ENCODE data around the gene NTM. TPM values are rescaled to one million over a fixed set of nuclear protein-coding genes. Genes with fewer than 3 reads are reported as not detected.

The NTM gene
- total RNA-seq, 1 experiment from 2014 or later: 8.6 TPM

DNA sequence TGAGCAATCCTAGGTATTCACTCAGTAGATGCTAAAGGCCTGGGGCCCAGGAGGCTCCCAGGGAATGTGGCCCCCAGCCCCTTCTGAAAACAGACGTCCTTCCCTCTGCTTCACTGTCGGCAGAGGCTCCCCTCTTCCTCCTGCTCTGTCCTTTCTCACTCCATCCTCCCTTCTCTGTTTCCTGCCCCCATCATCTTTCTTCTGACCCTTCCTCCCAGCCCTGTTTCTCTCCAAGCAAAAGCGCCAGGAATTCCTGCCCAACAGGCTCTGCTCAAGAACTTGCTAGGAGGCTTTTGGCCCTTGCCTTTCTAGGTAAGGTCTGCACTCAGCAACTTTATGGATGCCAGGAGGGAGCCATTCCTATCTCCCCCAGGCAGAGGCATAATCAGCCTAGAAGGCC is 300.5 kb downstream of the NTM start:
- Histone ChIP-seq H3K4me3 (ENCODE audit: low read depth, low read length, poor library complexity, severe bottlenecking) (no peak overlapping the region), H3K36me3 (ENCODE audit: insufficient read depth, low read length, poor library complexity, severe bottlenecking) (no peaks in the 10 kb centered on the region), H3K4me1 (ENCODE audit: insufficient read depth, low read length, poor library complexity, severe bottlenecking) (no peaks in the 10 kb centered on the region), H3K27me3 (replicated peaks; ENCODE audit: insufficient read depth, low read depth, low read length, poor library complexity) (peaks cover 10% of the 10 kb centered on the region), H3K9me3 (ENCODE audit: low read depth, low read length, poor library complexity, severe bottlenecking) (no peaks in the 10 kb centered on the region), H3K27ac (ENCODE audit: low read depth, low read length, poor library complexity, severe bottlenecking) (no peak overlapping the region)
- TF ChIP-seq, protein P1, sequence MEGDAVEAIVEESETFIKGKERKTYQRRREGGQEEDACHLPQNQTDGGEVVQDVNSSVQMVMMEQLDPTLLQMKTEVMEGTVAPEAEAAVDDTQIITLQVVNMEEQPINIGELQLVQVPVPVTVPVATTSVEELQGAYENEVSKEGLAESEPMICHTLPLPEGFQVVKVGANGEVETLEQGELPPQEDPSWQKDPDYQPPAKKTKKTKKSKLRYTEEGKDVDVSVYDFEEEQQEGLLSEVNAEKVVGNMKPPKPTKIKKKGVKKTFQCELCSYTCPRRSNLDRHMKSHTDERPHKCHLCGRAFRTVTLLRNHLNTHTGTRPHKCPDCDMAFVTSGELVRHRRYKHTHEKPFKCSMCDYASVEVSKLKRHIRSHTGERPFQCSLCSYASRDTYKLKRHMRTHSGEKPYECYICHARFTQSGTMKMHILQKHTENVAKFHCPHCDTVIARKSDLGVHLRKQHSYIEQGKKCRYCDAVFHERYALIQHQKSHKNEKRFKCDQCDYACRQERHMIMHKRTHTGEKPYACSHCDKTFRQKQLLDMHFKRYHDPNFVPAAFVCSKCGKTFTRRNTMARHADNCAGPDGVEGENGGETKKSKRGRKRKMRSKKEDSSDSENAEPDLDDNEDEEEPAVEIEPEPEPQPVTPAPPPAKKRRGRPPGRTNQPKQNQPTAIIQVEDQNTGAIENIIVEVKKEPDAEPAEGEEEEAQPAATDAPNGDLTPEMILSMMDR (conservative IDR thresholded peaks at IDR 0.05; ENCODE audit: low read depth, low read length): no peak
- no peak for TF ChIP-seq EZH2 (IDR thresholded peaks at IDR 0.05; ENCODE audit: borderline replicate concordance, low read depth, low read length, poor library complexity, severe bottlenecking)
- DNase-seq (ENCODE audit: low spot score): no peak
- no TSS peak for BruUV-seq (replicated peaks)
- CTCF ChIA-PET: no interaction called here
- intact Hi-C loops (cut with micrococcal nuclease; ENCODE audit: unreplicated experiment): loop anchor here (5.0 kb wide), 2 partner anchors 89 to 429 kb away; no protein-coding TSS in a partner anchor
- POLR2A ChIA-PET (ENCODE audit: low non-redundant PET): no interaction called here

GRCh38 chr11:131671320-131671719 is 300.9 kb downstream of the NTM start:
- no peaks in the 10 kb centered on the region for H3K9me3 ChIP-seq (ENCODE audit: low read depth, low read length, poor library complexity, severe bottlenecking)
- CTCF ChIA-PET: no interaction called here
- H3K4me1 ChIP-seq (ENCODE audit: insufficient read depth, low read length, poor library complexity, severe bottlenecking): no peaks in the 10 kb centered on the region
- H3K36me3 ChIP-seq (ENCODE audit: insufficient read depth, low read length, poor library complexity, severe bottlenecking): no peaks in the 10 kb centered on the region
- DNase-seq (ENCODE audit: low spot score): no peak
- TF ChIP-seq, protein P1 (conservative IDR thresholded peaks at IDR 0.05; ENCODE audit: low read depth, low read length): no peak
- TF ChIP-seq EZH2 (IDR thresholded peaks at IDR 0.05; ENCODE audit: borderline replicate concordance, low read depth, low read length, poor library complexity, severe bottlenecking): no peak
- H3K4me3 ChIP-seq (ENCODE audit: low read depth, low read length, poor library complexity, severe bottlenecking): no peak overlapping the region
- BruUV-seq (replicated peaks): no TSS peak
- intact Hi-C loops (cut with micrococcal nuclease; ENCODE audit: unreplicated experiment): loop anchor here (5.0 kb wide), 2 partner anchors 89 to 429 kb away; no protein-coding TSS in a partner anchor
- no peak overlapping the region for H3K27ac ChIP-seq (ENCODE audit: low read depth, low read length, poor library complexity, severe bottlenecking)
- POLR2A ChIA-PET (ENCODE audit: low non-redundant PET): no interaction called here
- H3K27me3 ChIP-seq (replicated peaks; ENCODE audit: insufficient read depth, low read depth, low read length, poor library complexity): peaks cover 15% of the 10 kb centered on the region

- ChIA-PET CTCF (interaction anchor here (0.6 kb wide), 1 partner anchor 252 kb away, joined by 3 read pairs; no protein-coding TSS in a partner anchor), POLR2A (ENCODE audit: low non-redundant PET) (no interaction called here)
- Histone ChIP-seq H3K9me3 (ENCODE audit: low read depth, low read length, poor library complexity, severe bottlenecking) (no peaks in the 10 kb centered on the region), H3K4me1 (ENCODE audit: insufficient read depth, low read length, poor library complexity, severe bottlenecking) (no peaks in the 10 kb centered on the region), H3K27me3 (replicated peaks; ENCODE audit: insufficient read depth, low read depth, low read length, poor library complexity) (peaks cover 16% of the 10 kb centered on the region), H3K36me3 (ENCODE audit: insufficient read depth, low read length, poor library complexity, severe bottlenecking) (no peaks in the 10 kb centered on the region), H3K27ac (ENCODE audit: low read depth, low read length, poor library complexity, severe bottlenecking) (no peak overlapping the region), H3K4me3 (ENCODE audit: low read depth, low read length, poor library complexity, severe bottlenecking) (no peak overlapping the region)
- DNase-seq (ENCODE audit: low spot score): no peak
- BruUV-seq (replicated peaks): no TSS peak
- intact Hi-C loops (cut with micrococcal nuclease; ENCODE audit: unreplicated experiment): loop anchor here (5.0 kb wide), 2 partner anchors 89 to 429 kb away; no protein-coding TSS in a partner anchor
- TF ChIP-seq EZH2 (IDR thresholded peaks at IDR 0.05; ENCODE audit: borderline replicate concordance, low read depth, low read length, poor library complexity, severe bottlenecking): no peak
- TF ChIP-seq, protein P1 (conservative IDR thresholded peaks at IDR 0.05; ENCODE audit: low read depth, low read length): no peak
Measured at GRCh38 chr11:131671734-131672133, 301.3 kb downstream of the NTM start.
